Fibroblast of lung (primary cell): ENCODE results near the gene SCYGR6. TPM values are rescaled to one million over a fixed set of nuclear protein-coding genes. Genes with fewer than 3 reads are reported as not detected.

Source experiments
- DNase-seq, 2 donors: peaks; one replicate each; pipeline versions ENCODE4 v3.0.0 to v3.0.0-alpha.2; 2010; ENCODE audit warnings: low read depth in 2 of 2
- H2AFZ ChIP-seq: 2 replicates; pipeline ENCODE4 v1.5.1; 2012; ENCODE audit warnings: low read length, control low read depth, inconsistent platforms
- H3K27ac ChIP-seq: 2 replicates; pipeline ENCODE4 v1.5.1; 2011; ENCODE audit warnings: low read length, control low read depth; ENCODE audit not compliant: insufficient read depth
- H3K27me3 ChIP-seq: 2 replicates; pipeline ENCODE4 v1.5.1; 2011; ENCODE audit warnings: mild to moderate bottlenecking, low read length; ENCODE audit not compliant: control insufficient read depth, insufficient read depth
- H3K36me3 ChIP-seq: 2 replicates; pipeline ENCODE4 v1.5.1; 2011; ENCODE audit warnings: low read length; ENCODE audit not compliant: control insufficient read depth, insufficient read depth
- H3K4me1 ChIP-seq: 2 replicates; pipeline ENCODE4 v1.5.1; 2011; ENCODE audit warnings: low read length; ENCODE audit not compliant: control insufficient read depth, insufficient read depth; ENCODE audit errors: extremely low read depth
- H3K4me2 ChIP-seq: 2 replicates; pipeline ENCODE4 v1.5.1; 2011; ENCODE audit warnings: low read length, control low read depth; ENCODE audit not compliant: insufficient read depth; ENCODE audit errors: extremely low read depth
- H3K4me3 ChIP-seq, 4 experiments: fragments of 200-600 bp in 1 of 4; sonication (generic) in 1 of 4; replicated peaks in 1 of 4; 2 replicates each; pipeline ENCODE4 v1.5.1; 2011 to 2016; ENCODE audit warnings: low read length in 4 of 4, low read depth in 3 of 4, mild to moderate bottlenecking in 3 of 4, control low read depth in 2 of 4, inconsistent platforms in 1 of 4, mixed read lengths in 1 of 4; ENCODE audit not compliant: insufficient read depth in 1 of 4; ENCODE audit errors: control extremely low read depth in 1 of 4
- H3K79me2 ChIP-seq: 2 replicates; pipeline ENCODE4 v1.5.1; 2012; ENCODE audit warnings: mild to moderate bottlenecking, low read length, inconsistent platforms; ENCODE audit not compliant: control insufficient read depth, insufficient read depth
- H3K9ac ChIP-seq: 2 replicates; pipeline ENCODE4 v1.5.1; 2011; ENCODE audit warnings: mild to moderate bottlenecking, low read length, control low read depth; ENCODE audit not compliant: insufficient read depth
- H3K9me3 ChIP-seq: 2 replicates; pipeline ENCODE4 v1.5.1; 2012; ENCODE audit warnings: low read depth, low read length; ENCODE audit not compliant: control insufficient read depth, insufficient read depth
- H4K20me1 ChIP-seq: 2 replicates; pipeline ENCODE4 v1.5.1; 2011; ENCODE audit warnings: low read length; ENCODE audit not compliant: control insufficient read depth, insufficient read depth; ENCODE audit errors: extremely low read depth
- CTCF ChIP-seq, 2 donors: IDR thresholded peaks in 1 of 2; conservative IDR thresholded peaks in 1 of 2; 1 replicate in 1 of 2; 2 replicates in 1 of 2; pipeline ENCODE4 v1.5.1; 2011 to 2012; ENCODE audit warnings: low read length in 2 of 2, control low read depth in 1 of 2, inconsistent platforms in 1 of 2, low read depth in 1 of 2, mild to moderate bottlenecking in 1 of 2
- EZH2 ChIP-seq: IDR thresholded peaks from 2 replicates; pipeline ENCODE4 v1.5.1; 2012; ENCODE audit warnings: low read length, control low read depth, mild to moderate bottlenecking; ENCODE audit errors: missing control alignments
- polyA plus RNA-seq, 2 donors: library from polyadenylated mRNA; depleted of rRNA in 1 of 2; stranded (reverse) in 1 of 2; unstranded in 1 of 2; fragments of >200 nt; gene quantifications; 2 replicates each; pipeline ENCODE4 v1.2.1, GENCODE V29; 2011 to 2012; ENCODE audit warnings: missing spikeins in 1 of 2
- total RNA-seq: library from RNA; depleted of rRNA; stranded (reverse); fragments of >200 nt; gene quantifications from 2 replicates; pipeline ENCODE4 v1.2.1, GENCODE V29; 2014

SCYGR6 gene
- total and polyA plus RNA-seq, 2 donors (not counting 1 experiment from before 2014, with no cell fraction given): not detected

GRCh38 chr2:227716501-227716900 lies 8.1 kb downstream of the SCYGR6 start:
- no peaks in the 10 kb centered on the region for H3K79me2 ChIP-seq
- TF ChIP-seq CTCF (conservative IDR thresholded peaks at IDR 0.05 in 1 of 2, IDR thresholded peaks at IDR 0.05 in 1 of 2; ENCODE audit: low read depth in 1 of 2, low read length in 2 of 2) (no peak), EZH2 (no peak)
- H3K4me2 ChIP-seq: no peak overlapping the region
- DNase-seq: no peak
- no peak overlapping the region for H3K4me3 ChIP-seq
- H3K27me3 ChIP-seq: no peaks in the 10 kb centered on the region
- H3K9me3 ChIP-seq: no peaks in the 10 kb centered on the region
- H3K27ac ChIP-seq: no peak overlapping the region
- no peaks in the 10 kb centered on the region for H3K4me1 ChIP-seq
- H4K20me1 ChIP-seq: no peaks in the 10 kb centered on the region
- no peaks in the 10 kb centered on the region for H3K36me3 ChIP-seq
- no peak overlapping the region for H3K9ac ChIP-seq
- no peak overlapping the region for H2AFZ ChIP-seq

- no peaks in the 10 kb centered on the region for H3K36me3 ChIP-seq
- H3K27ac ChIP-seq: no peak overlapping the region
- no peaks in the 10 kb centered on the region for H4K20me1 ChIP-seq
- no peak overlapping the region for H3K4me2 ChIP-seq
- no peaks in the 10 kb centered on the region for H3K9me3 ChIP-seq
- H2AFZ ChIP-seq: no peak overlapping the region
- TF ChIP-seq EZH2: no peak
- TF ChIP-seq CTCF (conservative IDR thresholded peaks at IDR 0.05 in 1 of 2, IDR thresholded peaks at IDR 0.05 in 1 of 2; ENCODE audit: low read depth in 1 of 2, low read length in 2 of 2): no peak
- no peaks in the 10 kb centered on the region for H3K79me2 ChIP-seq
- H3K4me1 ChIP-seq: no peaks in the 10 kb centered on the region
- no peak for DNase-seq
- H3K27me3 ChIP-seq: no peaks in the 10 kb centered on the region
- no peak overlapping the region for H3K4me3 ChIP-seq
- H3K9ac ChIP-seq: no peak overlapping the region
Measured at GRCh38 chr2:227713291-227713690, 11.3 kb downstream of the SCYGR6 start.

- TF ChIP-seq CTCF (conservative IDR thresholded peaks at IDR 0.05 in 1 of 2, IDR thresholded peaks at IDR 0.05 in 1 of 2; ENCODE audit: low read depth in 1 of 2, low read length in 2 of 2) (no peak), EZH2 (no peak)
- Histone ChIP-seq H3K9ac (no peak overlapping the region), H4K20me1 (no peaks in the 10 kb centered on the region), H2AFZ (no peak overlapping the region), H3K27me3 (no peaks in the 10 kb centered on the region), H3K9me3 (no peaks in the 10 kb centered on the region), H3K4me1 (no peaks in the 10 kb centered on the region), H3K27ac (no peak overlapping the region), H3K4me2 (no peak overlapping the region), H3K36me3 (no peaks in the 10 kb centered on the region), H3K4me3 (no peak overlapping the region), H3K79me2 (no peaks in the 10 kb centered on the region)
- no peak for DNase-seq
Measured at GRCh38 chr2:227710986-227711385, 13.6 kb downstream of the SCYGR6 start.
